HG02884 (cell line): ENCODE data around the gene PSMC5.
A peak's percentile ranks its signal among the peaks of the same experiment; 100 is the strongest.
"Not testable (repeated sequence)": the region's sequence is repeated elsewhere in the genome, so short reads cannot be mapped to it uniquely, and the experiment has no call there.

Experiments used
- ATAC-seq: cut with Tn5 transposase; IDR thresholded peaks from one replicate; pipeline ENCODE4 v1.9.1; 2021; ENCODE audit warnings: mild to moderate bottlenecking, moderate library complexity; ENCODE audit not compliant: unreplicated experiment

The PSMC5 gene

DNA sequence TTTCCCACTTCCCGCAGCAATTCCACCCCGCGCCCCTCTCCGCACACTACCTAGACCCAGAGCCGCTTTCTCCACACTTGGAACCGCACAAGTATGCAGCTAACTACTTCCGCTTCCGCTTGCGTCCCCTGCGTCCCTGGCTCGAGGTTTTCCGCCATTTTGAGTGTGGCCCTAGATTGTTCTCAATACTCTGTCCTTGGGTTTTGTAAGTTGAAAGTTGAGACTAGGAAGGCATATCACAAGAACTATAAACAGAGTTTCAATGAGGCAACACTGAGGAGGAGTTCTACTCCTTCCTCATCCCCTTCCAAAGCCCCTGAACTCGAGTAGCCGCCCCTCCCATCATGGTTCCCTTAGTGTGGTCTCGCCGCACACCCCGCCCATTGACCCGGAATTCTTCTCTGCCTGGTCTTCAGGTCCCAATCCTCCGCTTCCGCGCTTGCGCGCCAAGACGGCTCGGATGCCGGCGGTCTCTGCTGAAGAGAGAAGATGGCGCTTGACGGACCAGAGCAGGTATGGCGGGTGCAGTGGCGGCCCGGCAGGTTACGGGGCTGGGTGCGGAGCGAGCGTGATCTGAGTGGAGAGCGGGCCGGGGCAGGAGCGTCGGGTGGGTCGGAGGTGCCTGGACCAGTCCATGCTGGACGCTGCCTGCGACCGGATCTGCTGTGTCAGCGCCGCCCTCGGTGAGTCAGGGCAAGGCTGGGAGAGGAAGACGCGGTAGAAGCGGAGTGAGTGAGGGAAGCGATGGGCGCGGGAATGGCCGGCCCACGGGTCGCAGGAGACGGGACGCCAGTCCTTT lies at the start of gene PSMC5, which contains the start of gene FTSJ3:
Gene PSMC5 (plus strand): TSS at position 430 of the 799 bp plus-strand sequence. CDS start 60 bp downstream, at position 490.
Gene FTSJ3 (minus strand): TSS at position 662 of the 799 bp plus-strand sequence. CDS start 761 bp downstream, outside the sequence.
- ATAC-seq, result peak; percentile 78

DNA sequence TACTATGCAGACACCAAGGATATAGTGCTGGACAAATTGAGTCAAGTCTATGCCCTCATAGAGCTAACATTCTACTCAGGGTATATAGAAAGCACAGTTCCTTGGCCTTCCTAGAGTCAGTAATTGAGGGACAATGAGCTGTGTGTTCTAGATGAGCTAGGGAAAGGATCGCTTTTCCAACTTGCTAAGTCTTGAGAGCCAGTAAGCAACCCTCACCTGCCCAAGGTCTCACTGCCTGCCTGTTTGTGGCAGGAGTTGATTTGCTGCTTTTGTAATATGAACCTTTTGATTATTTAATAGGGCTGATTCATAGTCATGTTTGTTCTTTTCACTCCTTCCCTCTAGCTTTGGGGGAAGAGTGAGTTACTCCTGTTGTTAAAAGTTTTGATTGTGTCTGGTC lies 46.7 kb upstream of the PSMC5 start:
- no peak for ATAC-seq

DNA sequence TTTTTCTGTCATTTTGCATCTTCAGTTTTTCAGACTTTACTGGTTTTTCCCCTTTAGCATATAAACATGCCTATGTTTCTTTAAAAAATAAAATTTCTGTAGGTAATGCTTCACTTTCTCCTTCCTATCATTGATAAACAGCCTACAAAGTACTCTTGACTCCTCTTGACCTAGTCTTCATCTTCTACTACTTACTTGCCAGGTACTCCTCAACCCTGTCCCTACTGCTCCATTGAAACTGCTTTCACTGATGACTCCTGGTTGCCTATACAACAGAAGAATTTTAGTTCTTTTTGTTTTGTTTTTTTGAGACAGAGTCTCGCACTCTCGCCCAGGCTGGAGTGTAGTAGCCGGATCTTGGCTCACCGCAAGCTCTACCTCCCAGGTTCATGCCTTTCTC lies 46.3 kb upstream of the PSMC5 start:
- no peak for ATAC-seq

DNA sequence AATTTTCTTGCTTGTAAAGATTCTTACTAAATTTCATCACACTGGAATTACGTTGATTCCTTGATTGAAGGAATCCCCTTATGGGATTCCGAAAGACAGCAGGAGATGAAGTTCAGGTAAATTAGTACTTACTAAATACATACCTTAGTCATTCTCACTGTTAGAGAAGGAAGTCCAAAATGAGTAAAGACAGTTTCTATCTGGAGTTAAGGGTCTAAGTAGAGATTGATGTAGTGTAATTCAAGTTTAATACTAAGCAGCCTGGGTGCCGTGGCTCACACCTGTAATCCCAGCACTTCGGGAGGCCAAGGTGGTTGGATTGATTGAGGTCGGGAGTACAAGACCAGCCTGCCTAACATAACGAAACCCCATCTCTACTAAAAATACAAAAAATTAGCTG lies 43.7 kb upstream of the PSMC5 start:
- no peak for ATAC-seq

DNA sequence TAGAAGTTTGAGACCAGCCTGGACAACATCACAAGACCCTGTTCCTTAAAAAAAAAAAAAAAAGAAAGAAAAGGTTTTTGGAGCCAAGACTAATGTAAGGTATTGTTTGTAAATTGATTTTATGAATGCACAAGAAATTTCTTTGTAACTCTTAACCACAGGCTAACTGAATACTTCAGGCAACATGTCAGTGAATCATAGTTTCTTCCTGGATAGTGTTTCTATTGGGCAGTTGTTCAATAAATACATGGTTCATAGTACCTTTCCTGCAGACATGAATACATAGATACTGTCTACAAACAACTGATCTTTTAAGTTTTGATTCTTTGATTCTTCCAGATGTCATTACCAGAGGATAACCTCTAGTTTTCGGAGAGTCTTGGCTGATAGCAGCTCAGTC lies 41.7 kb upstream of the PSMC5 start:
- no peak for ATAC-seq

DNA sequence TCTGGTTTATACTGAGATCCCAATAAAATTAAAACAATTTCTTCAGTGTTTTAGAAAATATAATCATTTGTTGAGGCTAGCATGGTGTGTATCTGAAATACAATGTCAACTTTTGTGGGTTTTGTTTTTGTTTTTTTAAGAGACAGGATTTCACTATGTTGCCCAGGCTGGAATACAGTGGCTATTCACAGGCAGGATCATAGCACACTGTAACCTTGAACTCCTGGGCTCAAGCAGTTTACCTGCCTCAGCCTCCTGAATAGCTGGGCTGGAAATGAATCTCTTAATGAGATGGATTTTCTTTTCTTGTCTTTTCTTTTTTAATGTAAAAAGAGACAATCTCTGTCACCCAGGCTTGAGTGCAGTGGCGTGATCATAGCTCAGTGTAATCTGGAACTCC lies 41.1 kb upstream of the PSMC5 start:
- no peak for ATAC-seq

DNA sequence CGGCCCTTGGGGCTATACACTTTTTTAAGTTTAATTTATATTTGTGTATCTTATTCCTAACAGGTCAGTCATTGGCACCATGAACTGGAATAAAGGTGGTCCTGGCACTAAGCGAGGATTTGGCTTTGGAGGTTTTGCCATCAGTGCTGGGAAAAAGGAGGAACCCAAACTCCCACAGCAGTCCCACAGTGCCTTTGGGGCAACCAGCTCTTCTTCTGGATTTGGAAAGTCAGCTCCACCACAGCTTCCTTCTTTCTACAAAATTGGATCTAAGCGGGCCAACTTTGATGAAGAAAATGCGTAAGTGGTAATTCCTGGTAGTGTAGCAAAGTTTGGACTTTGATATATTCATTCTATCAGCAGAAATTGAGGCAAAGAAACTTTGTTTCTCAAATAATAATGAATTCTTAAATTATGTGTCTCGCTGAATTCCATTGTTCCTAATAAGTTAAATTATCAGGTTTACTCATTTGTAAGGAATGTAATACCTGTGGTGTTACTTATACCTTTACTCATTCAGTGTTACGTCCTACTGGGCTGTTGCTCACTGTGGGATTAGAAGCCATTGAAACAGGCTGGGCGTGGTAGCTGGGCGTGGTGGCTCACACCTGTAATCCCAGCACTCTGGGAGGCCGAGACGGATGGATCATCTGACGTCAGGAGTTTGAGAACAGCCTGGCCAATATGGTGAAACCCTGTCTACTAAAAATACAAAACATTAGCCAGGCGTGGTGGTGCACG lies 40.1 kb upstream of the PSMC5 start:
- ATAC-seq, result no peak

DNA sequence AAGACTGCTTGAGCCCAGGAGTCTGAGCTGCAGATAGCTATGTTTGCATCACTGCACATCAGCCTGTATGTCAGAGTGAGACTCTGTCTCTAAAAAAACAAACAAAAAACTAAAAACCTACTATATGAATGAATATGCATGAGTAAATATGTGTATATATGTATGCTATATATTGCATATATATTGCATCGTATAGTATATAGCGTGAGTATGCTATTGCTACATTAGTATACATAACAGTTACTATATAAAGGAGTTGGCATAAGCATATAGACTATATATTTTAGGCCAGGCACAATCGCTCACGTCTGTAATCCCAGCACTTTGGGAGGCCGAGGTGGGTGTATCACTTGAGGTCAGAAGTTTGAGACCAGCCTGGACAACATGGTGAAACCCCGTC lies 37.2 kb upstream of the PSMC5 start:
- ATAC-seq, result no peak

DNA sequence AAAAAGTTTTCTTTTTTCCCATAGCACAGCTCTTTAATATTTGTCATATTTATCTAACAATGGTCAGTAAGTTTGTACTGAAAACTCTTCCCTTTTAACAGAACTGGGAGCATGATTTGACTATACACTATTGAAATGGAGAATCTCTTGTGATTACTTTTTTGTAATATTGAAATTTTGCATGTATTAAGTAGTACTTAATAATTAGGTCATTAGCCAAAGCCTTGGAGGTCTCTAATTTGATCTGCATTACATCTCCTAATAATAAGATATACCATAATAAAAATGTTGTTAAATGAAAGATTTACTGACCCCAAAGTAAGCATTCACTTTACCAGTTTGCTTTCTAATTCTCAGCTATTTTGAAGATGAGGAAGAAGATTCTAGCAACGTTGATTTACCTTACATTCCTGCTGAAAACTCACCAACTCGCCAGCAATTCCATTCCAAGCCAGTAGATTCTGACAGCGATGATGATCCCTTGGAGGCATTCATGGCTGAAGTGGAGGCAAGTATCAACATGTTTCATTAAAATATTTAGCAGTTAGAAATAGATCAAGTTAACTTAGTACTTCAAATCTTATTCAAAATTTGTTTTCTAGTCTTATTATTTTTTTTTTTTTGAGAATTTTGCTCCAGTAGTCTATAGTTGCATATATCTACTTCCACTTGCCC lies 35.0 kb upstream of the PSMC5 start:
- ATAC-seq, result no peak

DNA sequence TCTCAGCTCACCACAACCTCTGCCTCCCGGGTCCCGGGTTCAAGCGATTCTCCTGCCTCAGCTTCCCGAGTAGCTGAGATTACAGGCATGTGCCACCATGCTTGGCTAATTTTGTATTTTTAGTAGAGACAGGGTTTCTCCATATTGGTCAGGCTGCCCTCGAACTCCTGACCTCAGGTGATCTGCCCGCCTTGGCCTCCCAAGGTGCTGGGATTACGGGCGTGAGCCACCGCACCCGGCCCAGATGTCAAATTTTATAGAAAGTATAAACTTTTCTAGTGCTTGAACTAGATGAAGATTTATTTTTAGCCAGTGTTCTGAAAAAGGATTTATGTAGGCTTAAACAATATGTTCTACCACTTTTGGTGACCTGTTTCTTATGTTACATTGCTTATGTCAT lies 30.9 kb upstream of the PSMC5 start:
- not testable (repeated sequence) for ATAC-seq

DNA sequence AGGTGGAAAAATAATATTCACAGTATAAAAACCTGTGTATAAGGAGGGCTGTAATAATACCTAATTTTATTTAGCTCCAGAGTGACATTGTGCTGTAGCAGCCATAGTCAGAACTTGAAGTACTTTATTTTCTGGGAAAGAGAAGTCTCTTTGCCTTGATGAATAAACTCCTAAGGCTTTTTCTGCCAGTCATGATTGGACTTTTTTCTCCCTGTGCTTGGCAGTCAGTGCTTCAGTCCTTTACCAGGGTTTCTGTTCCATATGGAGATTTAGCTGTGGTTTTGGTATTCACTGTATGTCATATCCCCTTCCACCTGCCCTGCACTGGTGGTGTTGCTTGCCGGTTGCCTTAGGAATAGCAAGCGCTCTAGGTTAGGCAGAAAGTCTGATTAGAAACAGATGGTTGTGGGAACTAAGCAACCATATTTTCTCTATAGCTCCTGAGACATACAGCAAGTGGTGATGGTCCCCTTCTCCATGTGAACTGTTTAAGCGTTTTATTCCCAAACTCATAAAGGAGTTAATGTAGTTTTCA lies 28.6 kb upstream of the PSMC5 start:
- no peak for ATAC-seq

DNA sequence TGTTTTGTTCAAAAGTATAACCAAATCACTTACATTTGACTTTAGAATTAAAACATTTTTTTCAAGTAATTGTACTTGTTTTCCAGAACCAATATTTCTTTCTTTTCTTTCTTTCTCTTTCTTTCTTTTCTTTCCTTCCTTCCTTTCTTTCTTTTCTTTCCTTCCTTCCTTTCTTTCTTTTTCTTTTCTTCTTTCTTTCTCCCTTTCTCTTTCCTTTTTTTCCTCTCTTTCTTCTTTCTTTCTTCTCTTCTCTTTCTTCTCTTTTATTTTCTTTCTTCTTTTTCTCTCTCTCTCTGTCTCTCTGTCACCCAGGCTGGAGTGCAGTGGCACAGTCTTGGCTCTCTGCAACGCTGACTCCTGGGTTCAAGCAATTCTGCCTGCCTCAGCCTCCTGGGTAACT lies 26.4 kb upstream of the PSMC5 start:
- ATAC-seq, result no peak

DNA sequence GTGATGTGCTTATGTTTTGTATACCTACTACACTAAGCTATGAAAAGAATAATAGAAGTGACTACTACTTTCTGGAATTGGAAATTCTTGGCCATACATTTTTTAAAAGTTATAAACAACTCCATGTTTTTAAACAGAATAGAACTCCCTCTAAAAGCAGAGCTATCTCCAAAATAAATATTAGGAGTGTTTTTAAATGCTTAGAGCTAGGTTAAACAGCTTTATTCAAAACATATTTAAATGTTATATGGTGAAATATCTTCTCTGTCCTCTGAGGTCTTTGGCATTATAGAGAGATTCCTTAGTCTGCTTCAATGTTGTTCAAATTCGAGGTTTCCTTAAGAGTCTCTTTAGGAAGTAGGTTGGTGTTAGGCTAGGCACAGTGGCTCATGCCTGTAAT lies 22.9 kb upstream of the PSMC5 start:
- ATAC-seq, result no peak

DNA sequence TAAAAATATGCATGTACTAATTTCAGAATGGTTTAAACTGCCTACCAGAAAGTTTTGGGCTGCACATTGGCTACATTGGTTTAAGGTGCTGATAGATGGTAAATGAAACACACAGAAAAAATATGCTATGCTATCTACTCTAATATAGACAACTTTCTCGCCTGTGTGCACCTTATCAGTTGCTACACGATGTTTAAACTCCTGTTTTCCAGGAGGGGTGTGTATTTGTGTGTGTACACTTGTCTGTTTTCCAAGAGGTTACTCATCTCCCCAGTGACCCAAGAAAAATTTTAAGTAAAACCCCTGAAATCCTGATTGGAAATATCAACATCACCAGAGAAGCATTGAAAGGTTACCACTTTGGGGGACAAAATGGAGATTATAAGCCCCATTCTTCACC lies 21.6 kb upstream of the PSMC5 start:
- no peak for ATAC-seq

DNA sequence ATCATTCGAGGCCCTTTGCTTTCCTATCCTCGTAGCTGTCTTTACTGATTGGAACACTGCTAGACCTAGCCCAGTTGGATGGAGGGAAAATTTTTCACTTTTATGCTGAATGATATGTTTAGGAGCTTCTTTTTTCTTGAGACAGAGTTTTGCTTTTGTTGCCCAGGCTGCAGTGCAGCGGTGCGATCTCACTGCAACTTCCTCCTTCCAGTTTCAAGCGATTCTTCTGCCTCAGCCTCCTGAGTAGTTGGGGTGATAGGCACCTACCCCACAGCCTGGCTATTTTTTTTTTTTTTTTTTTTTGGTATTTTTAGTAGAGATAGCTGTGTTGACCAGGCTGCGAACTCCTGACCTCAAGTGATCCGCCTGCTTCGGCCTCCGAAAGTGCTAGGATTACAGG lies 17.3 kb upstream of the PSMC5 start:
- ATAC-seq, result no peak

DNA sequence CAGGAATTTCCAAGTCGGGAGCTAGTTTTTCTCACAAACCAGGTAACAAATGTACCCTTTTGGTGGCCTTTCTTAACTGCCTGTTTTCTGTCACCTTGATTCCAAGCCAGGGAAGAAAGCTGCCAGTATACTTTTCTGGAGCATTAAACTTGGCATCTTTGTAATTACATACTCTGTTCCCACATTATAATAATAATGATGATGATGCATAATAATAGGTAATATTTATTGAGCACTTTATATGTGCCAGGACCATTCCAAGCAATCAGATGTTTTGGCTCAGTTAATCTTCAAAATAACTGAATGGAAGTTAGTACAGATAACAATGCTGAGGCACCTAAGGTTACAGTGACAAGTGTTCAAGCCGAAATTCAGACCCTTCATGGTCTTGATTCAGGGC lies 11.1 kb upstream of the PSMC5 start:
- no peak for ATAC-seq

DNA sequence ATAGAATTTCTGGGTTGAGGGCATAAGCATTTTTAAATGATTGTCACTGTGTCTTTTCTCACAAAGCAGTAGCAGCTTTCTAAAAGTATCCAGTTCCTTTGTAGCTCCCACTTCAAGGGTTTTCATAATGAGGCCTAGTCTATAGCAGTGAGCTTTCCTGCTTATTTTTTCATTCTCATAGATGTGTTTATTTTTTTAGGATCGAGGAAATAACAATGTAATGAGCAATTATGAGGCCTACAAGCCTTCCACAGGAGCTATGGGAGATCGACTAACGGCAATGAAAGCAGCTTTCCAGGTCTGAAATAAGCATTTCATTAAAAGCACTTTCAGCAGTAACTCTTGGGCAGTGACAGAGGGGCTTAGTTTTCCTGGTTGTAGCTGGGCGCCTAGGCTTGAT lies 10.6 kb upstream of the PSMC5 start:
- ATAC-seq, result no peak

DNA sequence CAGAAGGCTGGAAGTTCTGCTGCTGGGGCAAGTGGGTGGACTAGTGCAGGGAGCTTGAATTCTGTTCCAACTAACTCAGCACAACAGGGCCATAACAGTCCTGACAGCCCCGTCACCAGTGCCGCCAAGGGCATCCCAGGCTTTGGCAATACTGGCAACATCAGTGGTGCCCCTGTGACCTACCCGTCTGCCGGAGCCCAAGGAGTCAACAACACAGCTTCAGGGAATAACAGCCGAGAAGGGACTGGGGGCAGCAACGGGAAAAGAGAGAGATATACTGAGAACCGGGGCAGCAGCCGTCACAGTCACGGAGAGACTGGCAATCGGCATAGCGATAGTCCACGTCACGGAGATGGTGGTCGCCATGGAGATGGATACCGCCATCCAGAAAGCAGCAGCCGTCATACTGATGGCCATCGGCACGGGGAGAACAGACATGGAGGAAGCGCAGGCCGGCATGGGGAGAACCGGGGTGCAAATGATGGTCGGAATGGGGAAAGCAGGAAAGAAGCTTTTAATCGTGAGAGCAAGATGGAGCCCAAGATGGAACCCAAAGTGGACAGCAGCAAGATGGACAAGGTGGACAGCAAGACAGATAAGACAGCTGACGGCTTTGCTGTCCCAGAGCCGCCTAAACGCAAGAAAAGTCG lies 9.4 kb upstream of the PSMC5 start:
- ATAC-seq, result no peak

DNA sequence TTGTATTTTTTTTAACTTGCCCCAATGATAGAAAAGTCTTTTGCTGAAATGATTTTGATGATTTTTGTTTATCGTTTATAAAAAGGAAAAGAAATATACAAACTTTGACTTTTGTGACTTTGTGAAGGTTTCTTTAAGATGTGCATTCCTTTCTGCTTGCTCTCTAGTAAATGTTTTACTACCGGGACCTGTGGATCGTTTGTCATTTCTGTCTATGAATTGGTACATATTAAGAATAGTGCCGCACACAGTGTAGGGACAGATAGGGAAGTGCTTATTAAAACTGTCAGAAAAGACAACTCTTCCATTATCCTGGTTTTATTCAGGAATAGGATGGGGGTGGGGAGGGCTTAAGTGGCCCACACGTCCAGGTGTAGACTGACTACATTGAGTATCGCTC lies 8.1 kb upstream of the PSMC5 start:
- no peak for ATAC-seq

DNA sequence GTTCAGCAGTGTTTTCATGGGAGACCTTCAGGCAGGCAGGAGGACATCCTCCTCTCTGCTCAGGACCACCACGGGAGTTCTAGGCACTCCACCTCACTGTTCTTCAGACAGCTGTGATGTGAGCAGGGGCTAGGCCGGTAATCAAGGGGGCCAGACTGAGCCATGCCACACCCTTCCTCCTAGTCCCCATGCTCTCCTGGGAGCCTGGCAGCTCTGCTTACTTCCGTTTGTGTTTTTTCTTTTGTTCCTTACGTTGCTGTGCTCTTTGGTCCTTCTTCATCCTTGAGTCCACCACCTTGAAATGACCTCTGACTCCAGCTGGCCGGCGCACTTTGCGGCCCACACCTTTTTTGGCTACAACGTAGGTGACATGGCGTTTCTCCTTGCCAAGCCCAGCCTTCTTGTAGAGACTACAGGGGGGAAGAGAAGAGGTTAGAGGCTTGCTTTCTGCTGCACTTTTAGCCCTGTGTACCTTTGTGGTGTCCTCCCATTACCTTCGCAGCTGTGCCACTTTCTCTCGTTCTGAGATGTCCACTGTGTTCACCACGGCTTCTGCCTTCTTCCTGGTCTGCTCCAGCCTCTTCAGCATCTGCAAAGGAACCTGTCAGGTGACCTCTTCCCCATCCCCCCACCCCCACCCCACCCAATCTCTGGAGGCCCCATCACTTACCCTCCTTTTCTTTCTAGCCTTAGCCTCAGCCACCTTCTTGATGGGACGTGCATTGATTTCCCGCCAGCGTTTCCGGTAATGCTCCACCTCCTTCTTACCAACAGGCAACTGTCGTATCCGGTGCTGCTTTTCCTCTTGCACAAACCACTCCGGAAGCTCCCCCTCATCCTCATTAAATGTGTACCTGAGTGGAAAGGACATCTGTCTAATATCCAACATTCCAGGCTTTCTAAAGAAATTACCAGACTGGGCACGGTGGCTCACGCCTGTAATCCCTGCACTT lies 7.4 kb upstream of the PSMC5 start:
- ATAC-seq, result no peak
